NCI-H2171 treated with DMSO at 0.1 percent for 48 hours (cell line): ENCODE data around the gene TRPV3.
"Not testable (repeated sequence)": the region's sequence is repeated elsewhere in the genome, so short reads cannot be mapped to it uniquely, and the experiment has no call there.

Experiments used
- DNase-seq: peaks from one replicate; lab custom pipeline; 2025; lab: John Stamatoyannopoulos, UW

TRPV3 gene

DNA sequence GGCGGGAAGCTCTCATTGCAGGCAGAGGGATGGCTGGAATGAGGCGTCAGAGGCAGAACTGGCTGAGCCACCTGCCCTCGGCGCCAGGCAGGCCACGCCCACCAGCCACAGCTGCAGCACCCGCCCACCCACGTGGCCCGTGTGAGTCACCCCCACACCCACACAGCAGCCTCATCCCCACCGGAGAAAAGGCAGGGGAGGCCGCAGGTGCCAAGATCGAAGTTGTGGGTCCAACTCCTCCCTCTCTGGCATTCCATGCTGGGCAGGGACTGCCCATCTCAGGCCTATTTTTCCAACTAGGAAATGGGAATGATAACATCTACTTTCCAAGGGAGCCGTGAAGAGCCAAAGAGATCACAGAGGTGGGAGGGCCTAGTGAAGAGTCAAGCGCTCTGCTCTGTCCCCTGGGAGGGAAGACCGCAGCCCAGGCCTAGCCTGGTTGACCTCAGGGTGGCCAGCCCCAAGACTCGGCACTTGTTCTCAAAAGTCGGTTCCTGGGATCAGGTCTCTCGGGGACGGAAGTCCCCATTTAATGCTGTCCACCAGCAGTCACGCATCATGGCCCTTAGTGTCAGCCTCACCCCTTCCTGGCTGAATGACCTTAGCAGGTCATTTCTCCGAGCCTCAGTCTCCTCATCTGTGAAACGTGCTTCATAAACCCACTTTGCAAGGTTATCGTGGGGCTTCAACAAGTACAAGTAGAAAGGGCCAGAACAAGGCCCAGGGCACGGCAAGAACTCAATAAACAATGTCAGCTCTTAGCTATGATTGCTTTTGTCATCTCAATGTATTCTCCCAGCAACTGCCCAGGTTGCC is at the start of gene TRPV3:
Gene TRPV3 (minus strand): TSS at position 45 of the 816 bp plus-strand sequence. CDS start 2,962 bp downstream, outside the sequence.
- DNase-seq: no peak

DNA sequence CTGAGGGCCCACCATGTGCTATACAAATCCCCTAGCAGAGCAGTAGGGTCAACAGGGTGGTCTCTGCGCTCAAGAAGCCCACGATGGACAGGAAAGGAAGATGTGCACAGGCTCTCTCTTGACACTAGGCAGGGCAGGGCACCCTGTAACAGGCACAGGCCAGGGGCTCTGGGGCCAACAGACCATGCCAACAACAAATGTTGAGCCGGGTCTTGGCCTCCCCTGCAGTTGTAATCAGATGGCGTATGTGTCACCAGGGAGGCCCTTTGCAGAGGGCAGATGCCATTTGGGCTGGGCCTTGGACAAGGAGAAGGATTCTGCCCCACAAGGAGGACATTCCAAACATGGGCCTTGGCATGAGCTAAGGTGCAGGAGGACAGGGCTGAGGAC is 46.3 kb upstream of the TRPV3 start:
- no peak for DNase-seq

DNA sequence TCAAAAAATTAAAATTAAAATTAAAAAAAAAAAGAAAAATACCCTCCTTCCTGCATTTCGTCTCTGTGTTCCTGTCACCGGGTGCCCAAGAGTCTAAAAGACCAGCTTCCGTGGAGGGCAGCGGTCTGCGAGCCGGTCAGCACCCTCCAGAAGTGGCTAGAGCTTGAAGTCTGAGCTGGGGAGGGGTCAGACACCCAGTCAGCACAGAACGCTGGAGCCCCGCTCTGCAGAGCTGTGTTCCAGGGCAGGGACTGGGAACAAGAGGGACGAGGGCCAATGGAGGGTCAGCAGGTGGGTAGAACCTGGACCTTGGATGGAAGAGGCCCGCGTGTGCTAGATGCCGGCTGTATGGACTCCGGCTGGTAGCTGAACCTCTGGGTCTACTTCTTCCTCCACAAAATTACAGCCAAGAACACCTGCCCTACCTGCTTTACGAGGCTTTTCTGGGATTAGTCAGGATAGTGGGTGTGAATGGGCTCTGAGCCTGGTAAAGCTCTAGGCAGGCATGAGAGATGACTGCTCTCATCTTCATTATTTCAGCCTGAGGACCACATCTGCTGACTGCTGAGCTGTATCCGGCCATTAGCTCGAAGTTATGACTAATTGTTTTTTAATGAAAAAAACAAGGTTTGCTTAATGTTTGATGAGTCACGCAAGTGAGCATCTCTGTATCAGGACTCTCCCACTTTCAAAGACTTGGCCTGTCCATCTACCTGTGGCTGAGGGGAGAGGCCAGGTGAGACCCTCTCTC is 45.7 kb upstream of the TRPV3 start:
- DNase-seq: no peak

DNA sequence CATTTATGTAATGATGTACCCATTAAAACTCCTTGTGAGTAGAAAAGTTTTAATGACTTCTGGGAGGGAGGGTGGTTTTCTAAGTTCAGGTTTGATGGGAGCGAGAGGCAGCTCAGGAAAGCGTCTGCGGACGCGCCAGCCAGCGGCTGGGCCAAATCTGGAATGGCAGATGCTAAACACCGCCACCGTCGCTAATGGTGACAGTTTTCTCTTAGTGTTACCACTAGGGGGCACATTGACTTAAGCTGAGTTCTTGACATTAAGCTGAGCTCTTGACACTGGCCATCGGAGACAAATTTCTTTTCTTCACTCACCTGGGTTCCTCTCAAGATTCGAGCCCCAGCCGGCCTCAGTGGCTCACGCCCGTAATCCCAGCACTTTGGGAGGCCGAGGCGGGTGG is 44.9 kb upstream of the TRPV3 start:
- DNase-seq: no peak

DNA sequence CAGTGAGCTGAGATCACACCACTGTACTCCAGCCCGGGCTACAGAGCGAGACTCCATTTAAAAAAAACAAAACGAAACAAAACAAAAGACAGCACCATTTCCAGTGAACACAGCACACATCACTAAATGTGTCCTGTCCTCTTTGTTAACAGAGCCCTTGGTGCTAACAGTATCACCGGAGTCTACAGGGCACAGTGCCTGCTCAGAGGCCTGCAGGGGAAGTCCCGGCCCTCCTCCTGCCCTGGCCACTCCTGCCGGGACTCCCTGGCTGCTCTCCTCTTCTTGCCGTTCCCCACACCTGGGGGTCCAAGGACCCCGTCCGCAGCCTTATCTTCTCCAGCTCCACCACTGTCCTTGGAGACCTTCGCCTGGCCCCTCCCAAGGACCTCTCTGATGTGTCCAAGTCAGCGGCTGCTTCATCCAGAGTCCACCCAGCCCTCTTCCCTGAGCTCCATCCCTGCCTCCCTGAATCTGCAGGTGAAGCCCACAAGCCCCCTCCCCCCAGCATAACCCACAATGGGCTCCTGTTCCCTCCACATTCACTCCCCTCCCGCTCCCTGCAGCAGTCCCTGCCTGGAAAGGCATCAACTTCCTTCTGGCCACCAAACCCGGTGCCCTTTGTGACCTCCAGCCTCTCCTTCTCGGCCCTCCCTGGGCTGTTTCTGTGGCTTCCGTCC is 43.1 kb upstream of the TRPV3 start:
- no peak for DNase-seq

DNA sequence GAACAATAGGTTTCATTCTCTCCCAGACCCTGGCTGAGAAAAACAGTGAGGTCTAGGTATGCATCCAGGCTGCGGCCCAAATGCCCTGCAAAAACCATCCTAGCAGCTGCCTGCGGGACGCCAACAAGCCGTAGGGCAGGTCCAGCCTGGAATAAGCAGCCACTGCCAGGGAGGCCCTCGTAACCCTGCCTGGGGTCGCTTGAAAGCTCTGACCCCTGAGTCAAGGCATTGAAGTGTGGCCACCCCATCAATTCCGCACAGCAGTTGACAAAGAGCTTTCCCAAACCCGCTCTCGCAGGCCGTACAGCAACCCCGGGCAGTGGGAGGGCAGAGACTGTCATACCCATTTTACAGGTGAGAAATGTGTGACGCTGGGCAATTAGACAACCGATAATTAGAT is 40.5 kb upstream of the TRPV3 start:
- no peak for DNase-seq

DNA sequence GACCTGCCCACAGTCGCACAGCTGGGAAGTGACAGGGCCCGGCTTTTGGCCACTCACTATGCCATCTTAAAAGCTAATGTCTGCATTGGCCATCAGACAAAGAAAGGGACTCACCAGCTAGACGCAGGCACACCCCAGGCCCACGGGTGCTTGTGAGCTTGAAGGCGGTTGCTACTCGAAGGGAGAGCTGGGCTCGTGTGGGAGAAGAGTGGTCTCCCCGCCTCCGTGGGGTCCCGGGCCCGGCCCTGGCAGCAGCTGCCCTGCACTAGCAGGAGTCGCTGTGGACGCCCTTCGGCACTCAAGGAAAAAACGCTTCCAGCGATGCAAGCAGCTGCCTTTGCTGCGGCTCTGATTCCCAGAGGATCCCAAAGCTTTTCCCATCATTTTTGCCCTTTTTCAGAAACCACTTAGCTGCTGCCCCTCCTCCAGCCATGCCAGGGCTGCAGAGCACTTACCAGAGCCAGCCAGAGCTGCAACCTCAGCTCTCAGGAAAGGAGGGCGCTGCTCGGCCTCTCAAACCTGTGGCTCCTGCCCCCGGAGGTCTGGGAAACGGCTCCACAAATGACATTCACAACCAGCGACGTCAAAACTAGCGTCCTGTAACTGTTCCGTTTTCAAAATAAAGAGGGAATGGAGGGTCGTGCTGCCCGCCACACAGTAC is 39.3 kb upstream of the TRPV3 start:
- no peak for DNase-seq

DNA sequence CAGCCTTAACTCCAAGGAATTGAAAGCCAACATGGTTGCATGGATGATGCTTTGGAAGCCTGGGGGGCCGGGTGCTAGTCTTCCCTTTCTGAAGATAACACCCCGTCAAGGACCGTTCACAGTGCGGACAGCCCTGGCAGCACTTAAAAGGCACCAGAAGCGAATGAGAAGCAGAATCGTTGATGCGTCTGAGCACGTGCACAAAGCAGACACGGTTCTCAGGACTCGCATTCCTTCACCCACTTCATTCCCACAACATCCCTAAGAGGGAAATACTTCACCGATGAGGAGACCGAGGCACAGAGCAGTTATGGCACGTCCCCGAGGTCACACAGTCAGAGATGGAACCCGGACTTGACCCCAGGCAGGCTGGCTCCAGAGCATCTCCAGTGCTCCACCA is 37.4 kb upstream of the TRPV3 start:
- DNase-seq: no peak

DNA sequence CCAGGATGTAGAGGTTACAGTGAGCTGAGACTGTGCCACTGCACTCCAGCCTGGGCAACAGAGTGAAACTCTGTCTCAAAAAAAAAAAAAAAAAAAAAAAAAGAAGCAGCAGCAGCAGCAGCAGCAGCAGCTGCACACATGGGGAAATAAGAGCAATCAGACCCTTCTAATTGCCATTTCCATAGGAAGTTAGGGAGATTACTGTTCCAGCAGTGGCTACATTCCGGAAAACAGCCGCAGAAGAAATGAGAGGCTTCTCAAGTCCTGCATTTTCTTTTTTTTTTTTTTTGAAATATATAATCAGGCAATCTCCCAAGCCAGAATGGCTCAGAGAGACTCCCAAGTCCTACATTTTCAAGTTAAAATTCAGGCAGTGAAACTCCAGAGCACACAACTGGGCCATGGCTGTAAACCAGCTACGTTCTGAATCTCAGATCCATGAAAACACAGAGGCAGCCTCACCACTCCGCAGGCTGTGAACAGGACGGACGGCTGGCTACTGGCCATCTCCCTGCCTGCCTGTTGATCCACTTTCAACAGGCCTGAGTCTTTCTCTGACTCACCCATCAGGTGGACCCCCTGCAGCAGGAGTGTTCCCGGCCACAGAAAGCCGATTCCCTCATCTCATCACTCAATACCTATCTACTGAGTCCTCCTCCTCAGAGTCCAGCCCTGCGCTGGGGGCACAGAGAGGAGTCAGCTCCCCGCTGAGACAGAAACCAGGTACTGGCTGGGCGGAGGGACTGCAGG is 36.6 kb upstream of the TRPV3 start:
- DNase-seq: peak; percentile 18

DNA sequence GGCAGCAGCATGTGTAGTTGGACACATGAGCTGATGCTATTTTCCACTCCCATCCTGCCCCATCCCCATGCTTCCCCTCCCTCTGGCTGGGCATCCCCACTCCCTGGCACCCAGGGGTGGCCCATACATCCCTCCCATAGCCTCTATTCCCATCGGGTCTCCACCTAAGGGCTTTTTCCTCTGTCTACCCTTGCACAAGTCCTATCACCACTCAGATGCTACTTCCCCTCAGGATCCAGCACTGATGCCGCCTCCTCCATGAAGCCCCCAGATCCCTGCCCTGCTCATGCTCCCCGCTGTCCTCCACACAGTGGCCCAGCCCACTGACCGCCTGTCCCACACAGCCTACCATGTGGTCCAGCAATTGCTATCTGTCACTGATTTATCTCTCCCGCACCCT is 35.8 kb upstream of the TRPV3 start:
- DNase-seq: no peak

DNA sequence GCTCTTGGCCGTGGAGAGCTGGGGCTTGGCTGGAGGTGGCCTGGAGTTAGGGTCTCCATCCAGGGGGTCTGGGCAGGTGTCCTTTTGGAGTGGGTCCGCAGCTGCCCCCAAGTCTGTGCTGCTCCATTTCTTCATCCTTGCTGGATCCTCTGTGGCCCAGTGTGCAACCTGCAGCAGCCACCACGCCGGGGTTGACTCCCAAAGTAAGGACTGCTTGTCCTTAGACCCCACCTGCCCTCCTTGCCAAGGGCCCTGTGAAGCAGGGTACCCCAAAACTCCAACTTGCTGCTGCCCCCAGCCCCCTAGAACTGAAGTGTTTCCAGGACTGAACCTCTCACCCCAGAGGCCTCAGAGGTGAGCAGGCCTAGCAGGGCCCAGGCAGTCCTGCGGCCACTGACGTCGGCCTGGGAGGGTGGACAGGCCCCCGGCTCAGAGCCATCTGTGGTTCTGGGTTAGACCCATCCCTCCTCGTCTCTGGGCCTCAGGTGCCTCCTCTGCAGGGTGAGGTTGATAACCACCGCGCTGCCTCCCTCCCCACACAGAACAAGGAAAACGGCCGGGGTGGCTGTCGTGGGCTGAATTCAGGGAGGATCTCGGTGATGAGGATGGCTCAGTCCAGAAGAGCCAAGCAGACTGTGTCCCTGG is 34.7 kb upstream of the TRPV3 start:
- DNase-seq: no peak

DNA sequence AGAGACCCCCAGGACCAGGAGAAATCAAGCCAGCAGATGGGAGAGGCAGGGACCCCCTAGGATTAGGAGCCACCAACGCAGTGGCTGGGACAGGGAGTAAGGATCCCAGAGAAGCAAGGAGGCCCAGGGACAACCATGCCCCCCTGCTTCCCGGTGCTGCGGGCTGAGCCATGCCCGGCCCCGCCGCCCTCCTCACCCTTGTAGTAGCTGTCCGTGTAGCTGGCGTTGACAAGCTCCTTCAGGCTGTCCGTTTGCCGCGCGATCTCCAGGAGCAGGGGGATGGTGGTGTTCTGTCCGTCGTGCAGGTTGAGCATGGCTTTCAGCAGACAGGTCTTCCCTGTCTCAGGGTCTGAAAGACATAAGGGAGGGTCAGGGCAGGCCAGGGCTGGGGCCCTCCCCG is 33.2 kb upstream of the TRPV3 start:
- DNase-seq: no peak

DNA sequence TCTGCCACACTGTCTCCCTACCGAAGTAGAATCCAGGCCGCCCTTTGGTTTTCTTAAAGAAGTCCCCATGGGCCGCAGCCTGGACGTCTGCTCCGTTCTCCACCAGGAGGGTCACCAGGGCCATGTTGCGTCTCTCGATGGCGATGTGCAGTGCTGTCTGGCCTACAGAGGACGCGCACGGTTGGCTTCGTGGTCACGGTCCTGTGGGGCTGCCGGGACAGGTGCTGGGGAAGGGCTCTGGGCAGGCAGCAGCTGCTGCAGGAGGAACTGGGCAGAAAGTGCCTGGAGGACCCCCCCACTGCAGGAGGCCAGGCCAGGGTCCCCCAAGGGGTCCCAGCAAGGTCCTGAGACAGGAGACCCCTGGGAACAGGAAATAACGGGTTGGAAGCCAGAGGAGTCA is 32.6 kb upstream of the TRPV3 start:
- DNase-seq: no peak

DNA sequence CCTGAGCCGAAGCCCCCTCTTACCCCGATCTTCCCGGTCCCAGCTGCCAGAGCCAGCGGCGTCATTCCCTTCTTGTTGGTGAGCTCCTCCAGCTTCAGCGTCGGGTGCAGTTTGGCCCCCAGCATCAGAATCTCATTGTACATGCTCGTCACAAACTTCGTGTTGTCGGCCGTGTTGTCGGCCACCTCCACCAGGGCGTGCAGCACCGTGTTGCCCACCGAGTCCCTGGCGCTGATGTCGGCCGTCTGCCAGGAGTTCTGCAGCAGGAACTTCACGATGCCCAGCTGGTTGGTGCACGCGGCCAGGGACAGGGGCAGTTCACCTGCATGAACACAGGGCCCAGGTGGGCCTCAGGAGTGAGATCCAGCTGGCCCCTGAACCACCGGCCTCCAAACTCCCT is 32.2 kb upstream of the TRPV3 start:
- DNase-seq: no peak

DNA sequence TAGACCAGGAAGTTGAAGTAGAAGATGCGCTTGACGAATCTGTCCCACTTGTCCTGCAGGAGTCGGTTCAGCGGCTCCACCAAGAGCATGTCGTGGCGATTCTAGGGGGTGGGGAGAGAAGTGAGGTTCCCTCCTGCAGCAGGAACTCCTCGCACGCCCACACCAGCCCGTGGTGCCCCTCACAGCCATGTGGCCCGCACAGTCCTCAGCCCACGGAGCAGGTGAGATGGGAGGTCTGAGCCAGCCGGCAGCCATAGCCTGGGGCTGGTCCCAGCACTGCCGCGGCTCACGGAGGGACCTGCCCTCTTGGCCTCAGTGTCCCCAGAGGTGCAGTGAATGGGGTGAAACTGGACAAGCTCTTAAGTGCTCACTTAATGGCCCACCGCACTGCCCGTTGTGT is 28.2 kb upstream of the TRPV3 start:
- no peak for DNase-seq

DNA sequence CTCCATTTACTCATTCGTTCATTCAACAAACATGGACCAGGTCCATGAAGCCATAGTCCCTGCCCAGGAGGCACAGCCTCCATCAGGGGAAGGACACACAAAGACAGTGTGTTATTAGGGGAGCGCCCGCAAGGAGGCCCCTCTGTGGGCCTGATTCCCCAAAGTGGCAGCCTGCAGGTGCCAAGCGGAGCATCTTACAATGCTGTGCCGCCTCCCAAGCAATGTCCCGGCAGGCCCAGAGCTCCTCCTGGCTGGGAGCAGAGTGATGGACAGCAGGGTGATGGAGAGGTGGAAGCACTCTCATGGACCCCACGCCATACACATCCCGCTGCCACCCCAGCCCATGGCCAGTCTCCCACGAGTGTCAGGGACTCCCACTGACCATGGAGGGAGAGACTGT is 25.8 kb upstream of the TRPV3 start:
- DNase-seq: no peak

DNA sequence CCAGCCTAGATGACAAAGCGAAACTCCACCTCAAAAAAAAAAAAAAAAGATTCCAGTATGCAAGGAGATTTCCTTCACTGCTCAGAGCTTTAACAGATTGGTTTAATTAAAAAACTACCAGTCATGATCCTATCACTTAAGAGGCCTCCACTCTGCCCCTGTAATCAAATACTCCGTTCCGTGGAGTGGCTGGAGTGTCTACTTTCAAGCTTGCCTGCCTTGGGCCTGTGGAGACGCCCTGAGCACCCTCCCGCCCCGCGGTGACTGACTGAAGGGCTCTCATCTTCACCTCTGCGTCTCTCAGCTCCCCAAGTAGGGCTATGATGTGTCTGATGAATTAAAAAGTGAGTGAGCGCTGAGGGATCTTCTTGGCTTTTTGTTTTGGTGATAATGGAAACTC is 25.3 kb upstream of the TRPV3 start:
- DNase-seq: no peak

DNA sequence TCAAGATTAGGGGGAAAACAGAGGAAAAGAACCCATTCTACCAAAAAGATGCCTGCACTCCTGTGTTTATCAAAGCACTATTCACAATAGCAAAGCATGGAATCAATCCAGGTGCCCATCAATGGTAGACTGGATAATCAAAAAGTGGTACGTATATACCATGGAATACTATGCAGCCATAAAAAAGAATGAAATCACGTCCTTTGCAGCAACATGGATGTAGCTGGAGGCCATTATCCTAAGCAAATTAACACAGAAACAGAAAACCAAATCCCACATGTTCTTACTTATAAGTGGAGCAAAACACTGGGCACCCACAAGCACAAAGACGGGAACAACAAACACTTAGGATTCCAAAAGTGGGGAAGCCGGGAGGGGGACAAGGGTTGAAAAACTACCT is 21.1 kb upstream of the TRPV3 start:
- not testable (repeated sequence) for DNase-seq

DNA sequence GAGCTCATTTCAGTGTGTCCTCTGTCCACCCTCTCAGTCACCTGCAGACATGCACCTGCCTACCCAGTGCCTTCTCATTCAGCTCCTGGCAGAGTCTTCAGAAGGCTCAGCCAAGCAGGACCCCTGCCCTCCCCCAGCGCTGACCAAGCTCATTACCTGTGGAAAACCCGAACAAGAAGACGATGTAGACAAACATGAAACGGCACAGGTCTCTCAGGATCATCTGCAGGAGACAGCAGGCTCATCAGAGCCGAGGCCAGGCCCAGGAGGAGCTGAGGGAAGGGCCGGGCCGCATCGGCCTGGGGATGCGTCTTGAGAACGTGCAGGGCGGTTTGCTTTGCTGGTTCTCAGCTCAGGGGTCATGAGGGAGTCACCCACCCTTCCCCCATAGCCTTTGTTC is 19.4 kb upstream of the TRPV3 start:
- no peak for DNase-seq

DNA sequence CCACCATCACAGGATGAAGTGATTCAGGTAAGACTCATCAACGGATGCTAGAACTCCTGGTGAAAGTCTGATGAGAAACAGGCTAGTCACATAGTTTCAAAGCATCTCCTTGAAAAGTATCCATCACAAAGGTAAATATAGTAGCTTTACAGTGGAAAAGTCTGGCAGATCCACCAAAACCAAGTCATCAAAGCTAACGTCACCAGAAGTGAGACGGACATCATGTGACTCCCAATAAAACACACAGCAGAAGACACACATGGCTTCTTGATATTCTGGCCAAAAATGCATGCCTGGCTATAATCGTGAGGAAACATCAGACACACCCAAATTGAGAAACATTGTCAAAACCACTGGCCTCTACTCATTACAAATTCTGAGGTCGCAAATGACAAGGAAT is 17.9 kb upstream of the TRPV3 start:
- DNase-seq: no peak

DNA sequence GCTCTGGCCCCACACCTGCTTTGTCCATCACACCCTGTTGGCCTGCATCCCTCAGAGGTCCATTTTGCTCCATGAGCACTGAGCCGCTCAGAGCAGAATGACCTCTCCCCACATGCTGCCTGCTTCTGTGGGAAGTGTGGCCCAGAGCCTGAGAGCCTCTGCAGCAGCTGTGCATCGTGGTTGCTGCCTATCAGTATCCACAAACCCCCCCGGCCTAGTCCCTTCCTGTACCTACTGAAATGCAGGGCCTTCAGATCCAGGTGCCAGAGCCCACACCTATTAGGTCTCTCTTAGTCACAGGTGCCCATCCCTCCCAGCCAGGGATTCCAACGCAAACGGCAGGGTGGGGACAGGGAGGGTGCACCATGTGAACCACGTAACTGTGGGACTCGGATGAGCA is 16.6 kb upstream of the TRPV3 start:
- no peak for DNase-seq
